WTC11 (cell line): ENCODE results near the gene PSKH1. TPM values are rescaled to one million over a fixed set of nuclear protein-coding genes. Genes with fewer than 3 reads are reported as not detected.

Source experiments
- ATAC-seq: fragments of 200-7000 bp; cut with Tn5 transposase; 2 replicates; pipeline ENCODE4 v1.10.0; 2021; ENCODE audit warnings: mild to moderate bottlenecking, moderate library complexity
- CTCF ChIA-PET: fragments of 300-600 bp; sonication (Branson Sonifier 250); formaldehyde crosslinking; loops from one replicate; lab custom pipeline; 2021; ENCODE audit warnings: antibody characterized with exemption; lab: Charles Lee
- POLR2A ChIA-PET: fragments of 350-600 bp; sonication (Branson Sonifier 250); formaldehyde crosslinking; loops from one replicate; lab custom pipeline; 2021; ENCODE audit warnings: antibody characterized with exemption; lab: Charles Lee
- DNase-seq: peaks from one replicate; pipeline ENCODE4 v3.0.0; 2021; ENCODE audit warnings: low spot score
- H3K27ac Mint-ChIP-seq: 2 replicates; pipeline ENCODE4 v1.8.0; 2021; ENCODE audit warnings: mixed read lengths
- H3K27me3 Mint-ChIP-seq: 2 replicates; pipeline ENCODE4 v1.8.0; 2021; ENCODE audit warnings: low read depth, mild to moderate bottlenecking, moderate library complexity, mixed read lengths
- H3K36me3 Mint-ChIP-seq: 2 replicates; pipeline ENCODE4 v1.8.0; 2021; ENCODE audit warnings: mixed read lengths
- H3K4me1 Mint-ChIP-seq: 2 replicates; pipeline ENCODE4 v1.8.0; 2022; ENCODE audit warnings: mixed read lengths
- H3K4me3 Mint-ChIP-seq: 2 replicates; pipeline ENCODE4 v1.8.0; 2021; ENCODE audit warnings: mild to moderate bottlenecking, moderate library complexity, mixed read lengths
- H3K9me3 Mint-ChIP-seq: 2 replicates; pipeline ENCODE4 v1.8.0; 2021; ENCODE audit warnings: mixed read lengths
- AFF4 ChIP-seq: sonication (generic); formaldehyde crosslinking; IDR thresholded peaks from 2 replicates; pipeline ENCODE4 v1.8.1; 2023; ENCODE audit warnings: mild to moderate bottlenecking, missing genetic modification reagents, borderline replicate concordance
- ATF1 ChIP-seq: sonication (generic); formaldehyde crosslinking; IDR thresholded peaks from 2 replicates; pipeline ENCODE4 v1.8.1; 2023; ENCODE audit warnings: mild to moderate bottlenecking, moderate library complexity, missing genetic modification reagents
- CREB1 ChIP-seq: sonication (generic); formaldehyde crosslinking; IDR thresholded peaks from 2 replicates; pipeline ENCODE4 v1.8.0; 2023; ENCODE audit warnings: mild to moderate bottlenecking, missing genetic modification reagents
- EMX1 ChIP-seq: fragments of 250-450 bp; sonication (Bioruptor Pico); IDR thresholded peaks from 2 replicates; pipeline ENCODE4 v1.8.0; 2021; ENCODE audit warnings: mild to moderate bottlenecking
- ETV6 ChIP-seq: sonication (generic); formaldehyde crosslinking; IDR thresholded peaks from 2 replicates; pipeline ENCODE4 v1.8.1; 2022; ENCODE audit warnings: mild to moderate bottlenecking, missing genetic modification reagents
- FOXK1 ChIP-seq: sonication (generic); formaldehyde crosslinking; IDR thresholded peaks from 2 replicates; pipeline ENCODE4 v1.8.0; 2022; ENCODE audit warnings: mild to moderate bottlenecking, moderate library complexity, missing genetic modification reagents
- GABPB1 ChIP-seq: sonication (generic); formaldehyde crosslinking; IDR thresholded peaks from 2 replicates; pipeline ENCODE4 v1.8.1; 2023; ENCODE audit warnings: mild to moderate bottlenecking, missing genetic modification reagents
- GRHL2 ChIP-seq: fragments of 250-450 bp; sonication (Bioruptor Pico); IDR thresholded peaks from 2 replicates; pipeline ENCODE4 v1.8.0; 2022; ENCODE audit warnings: mild to moderate bottlenecking, moderate library complexity; ENCODE audit not compliant: insufficient replicate concordance, severe bottlenecking
- GTF2I ChIP-seq: fragments of 250-450 bp; sonication (Bioruptor Pico); conservative IDR thresholded peaks from 2 replicates; pipeline ENCODE4 v1.4.0; 2021; ENCODE audit warnings: mild to moderate bottlenecking
- HMGA2 ChIP-seq: fragments of 250-450 bp; sonication (Bioruptor Pico); IDR thresholded peaks from 2 replicates; pipeline ENCODE4 v1.4.0; 2021; ENCODE audit warnings: mild to moderate bottlenecking, moderate library complexity
- IRF1 ChIP-seq: sonication (generic); formaldehyde crosslinking; IDR thresholded peaks from 2 replicates; pipeline ENCODE4 v1.8.0; 2023; ENCODE audit warnings: missing genetic modification reagents
- JUN ChIP-seq: sonication (generic); formaldehyde crosslinking; IDR thresholded peaks from 2 replicates; pipeline ENCODE4 v1.8.0; 2023; ENCODE audit warnings: mild to moderate bottlenecking, missing genetic modification reagents
- NR1H2 ChIP-seq: sonication (generic); formaldehyde crosslinking; IDR thresholded peaks from 2 replicates; pipeline ENCODE4 v1.9.0; 2021; ENCODE audit warnings: mild to moderate bottlenecking, moderate library complexity, missing genetic modification reagents
- NR2C2 ChIP-seq: sonication (generic); formaldehyde crosslinking; IDR thresholded peaks from 2 replicates; pipeline ENCODE4 v1.8.0; 2022; ENCODE audit warnings: mild to moderate bottlenecking, missing genetic modification reagents
- NR3C1 ChIP-seq: sonication (generic); formaldehyde crosslinking; conservative IDR thresholded peaks from 2 replicates; pipeline ENCODE4 v1.8.1; 2023; ENCODE audit warnings: low read depth, mild to moderate bottlenecking, missing genetic modification reagents
- OVOL2 ChIP-seq: fragments of 250-450 bp; sonication (Bioruptor Pico); IDR thresholded peaks from 2 replicates; pipeline ENCODE4 v1.9.0; 2021; ENCODE audit warnings: mild to moderate bottlenecking, borderline replicate concordance
- PRDM15 ChIP-seq: sonication (generic); formaldehyde crosslinking; IDR thresholded peaks from 2 replicates; pipeline ENCODE4 v1.8.0; 2022; ENCODE audit warnings: missing genetic modification reagents
- SMAD3 ChIP-seq: sonication (generic); formaldehyde crosslinking; IDR thresholded peaks from 2 replicates; pipeline ENCODE4 v1.8.0; 2022; ENCODE audit warnings: missing genetic modification reagents, mild to moderate bottlenecking, borderline replicate concordance
- SMAD4 ChIP-seq: sonication (generic); formaldehyde crosslinking; IDR thresholded peaks from 2 replicates; pipeline ENCODE4 v1.8.0; 2022; ENCODE audit warnings: mild to moderate bottlenecking, missing genetic modification reagents
- SOX15 ChIP-seq: fragments of 250-450 bp; sonication (Bioruptor Pico); IDR thresholded peaks from 2 replicates; pipeline ENCODE4 v1.9.0; 2021; ENCODE audit warnings: mild to moderate bottlenecking
- SP1 ChIP-seq: sonication (generic); formaldehyde crosslinking; conservative IDR thresholded peaks from 2 replicates; pipeline ENCODE4 v1.8.1; 2022; ENCODE audit warnings: missing genetic modification reagents
- TCF7 ChIP-seq: sonication (generic); formaldehyde crosslinking; IDR thresholded peaks from 2 replicates; pipeline ENCODE4 v1.8.0; 2022; ENCODE audit warnings: mild to moderate bottlenecking, low read depth, missing genetic modification reagents, moderate library complexity
- TEAD4 ChIP-seq: sonication (generic); formaldehyde crosslinking; IDR thresholded peaks from 2 replicates; pipeline ENCODE4 v1.8.0; 2022; ENCODE audit warnings: mild to moderate bottlenecking, missing genetic modification reagents
- USF2 ChIP-seq: sonication (generic); formaldehyde crosslinking; IDR thresholded peaks from 2 replicates; pipeline ENCODE4 v1.8.1; 2023; ENCODE audit warnings: mild to moderate bottlenecking, missing genetic modification reagents, moderate library complexity
- ZNF138 ChIP-seq: sonication (generic); formaldehyde crosslinking; conservative IDR thresholded peaks from 2 replicates; pipeline ENCODE4 v1.8.1; 2022; ENCODE audit warnings: mild to moderate bottlenecking, moderate library complexity, missing genetic modification reagents
- ZNF232 ChIP-seq: sonication (generic); formaldehyde crosslinking; IDR thresholded peaks from 2 replicates; pipeline ENCODE4 v1.8.0; 2022; ENCODE audit warnings: mild to moderate bottlenecking, missing genetic modification reagents
- ZNF317 ChIP-seq: sonication (generic); formaldehyde crosslinking; IDR thresholded peaks from 2 replicates; pipeline ENCODE4 v1.8.1; 2023; ENCODE audit warnings: low read depth, mild to moderate bottlenecking, moderate library complexity, missing genetic modification reagents, borderline replicate concordance
- ZNF396 ChIP-seq: fragments of 250-450 bp; sonication (Bioruptor Pico); IDR thresholded peaks from 2 replicates; pipeline ENCODE4 v1.8.0; 2021; ENCODE audit warnings: mild to moderate bottlenecking, moderate library complexity, borderline replicate concordance
- ZSCAN18 ChIP-seq: fragments of 250-450 bp; sonication (Bioruptor Pico); IDR thresholded peaks from 2 replicates; pipeline ENCODE4 v2.1.2; 2022; ENCODE audit warnings: mild to moderate bottlenecking, moderate library complexity
- total RNA-seq: library from RNA; stranded (reverse); gene quantifications from 3 replicates; pipeline ENCODE4 v1.2.3, GENCODE V29; 2021

PSKH1 gene
- total RNA-seq, 1 experiment from 2014 or later: 32.6 TPM

GRCh38 chr16:67878232-67878631, 14.8 kb upstream of the PSKH1 start:
- ChIA-PET POLR2A (no interaction called here), CTCF (no interaction called here)
- Mint-ChIP-seq H3K27me3 (no peaks in the 10 kb centered on the region), H3K36me3 (peaks cover 52% of the 10 kb centered on the region), H3K4me1 (peaks cover 10% of the 10 kb centered on the region), H3K4me3 (no peak overlapping the region), H3K27ac (no peak overlapping the region), H3K9me3 (no peaks in the 10 kb centered on the region)
- ATAC-seq (no peak), DNase-seq (no peak)
- no peak for TF ChIP-seq NR3C1 (CRISPR knock-in tag)
- no peak for TF ChIP-seq NR1H2 (CRISPR knock-in tag)
- no peak for TF ChIP-seq ATF1 (CRISPR knock-in tag)
- TF ChIP-seq OVOL2: no peak
- TF ChIP-seq SOX15: no peak
- TF ChIP-seq FOXK1 (CRISPR knock-in tag): no peak
- no peak for TF ChIP-seq HMGA2 (CRISPR knock-in tag)
- no peak for TF ChIP-seq TEAD4
- TF ChIP-seq SMAD4 (CRISPR knock-in tag): no peak
- TF ChIP-seq JUN (CRISPR knock-in tag): no peak
- TF ChIP-seq AFF4 (CRISPR knock-in tag): no peak
- TF ChIP-seq SP1 (CRISPR knock-in tag): no peak
- no peak for TF ChIP-seq USF2
- no peak for TF ChIP-seq ZNF138 (CRISPR knock-in tag)
- TF ChIP-seq ETV6: no peak
- TF ChIP-seq ZNF396: no peak
- no peak for TF ChIP-seq PRDM15 (CRISPR knock-in tag)
- no peak for TF ChIP-seq NR2C2
- TF ChIP-seq ZNF317 (CRISPR knock-in tag): no peak
- TF ChIP-seq EMX1: no peak

GRCh38 chr16:67878846-67879245, 14.2 kb upstream of the PSKH1 start:
- ChIA-PET CTCF (no interaction called here), POLR2A (no interaction called here)
- Mint-ChIP-seq H3K9me3 (no peaks in the 10 kb centered on the region), H3K4me1 (peaks cover 6% of the 10 kb centered on the region), H3K27me3 (no peaks in the 10 kb centered on the region), H3K36me3 (peaks cover 57% of the 10 kb centered on the region), H3K4me3 (no peak overlapping the region), H3K27ac (no peak overlapping the region)
- DNase-seq (no peak), ATAC-seq (no peak)
- no peak for TF ChIP-seq ZNF232 (CRISPR knock-in tag)
- TF ChIP-seq TCF7 (CRISPR knock-in tag): no peak
- no peak for TF ChIP-seq SOX15
- no peak for TF ChIP-seq SMAD3 (CRISPR knock-in tag)
- no peak for TF ChIP-seq ZSCAN18 (CRISPR knock-in tag)
- no peak for TF ChIP-seq IRF1
- TF ChIP-seq ATF1 (CRISPR knock-in tag): no peak
- no peak for TF ChIP-seq GTF2I (CRISPR knock-in tag)
- no peak for TF ChIP-seq CREB1
- no peak for TF ChIP-seq GRHL2 (CRISPR knock-in tag)
- no peak for TF ChIP-seq GABPB1 (CRISPR knock-in tag)
